Transverse colon (tissue), 3 donors: ENCODE measurements around the gene EYA2.

Experiments used
- CTCF ChIP-seq, 5 experiments: fragments of 200-600 bp in 3 of 5; fragments of 450-650 bp in 2 of 5; sonication (generic) in 3 of 5; IDR thresholded peaks; 1 replicate in 2 of 5; 2 replicates in 3 of 5; pipeline ENCODE4 v1.5.1; 2016 to 2017; ENCODE audit warnings: antibody characterized with exemption in 5 of 5, inconsistent platforms in 3 of 5, mild to moderate bottlenecking in 2 of 5, moderate library complexity in 1 of 5
- EP300 ChIP-seq: sonication (generic); formaldehyde crosslinking; IDR thresholded peaks from one replicate; pipeline ENCODE4 v1.6.1; 2017; ENCODE audit warnings: antibody characterized with exemption, low read depth
- POLR2A ChIP-seq: fragments of 450-650 bp; IDR thresholded peaks from one replicate; pipeline ENCODE4 v1.6.1; 2016; ENCODE audit warnings: antibody characterized with exemption, mild to moderate bottlenecking, moderate library complexity

- TF ChIP-seq CTCF (IDR thresholded peaks at IDR 0.05), result no peak
- TF ChIP-seq POLR2A, result no peak
- TF ChIP-seq EP300, result no peak
These were observed 201.0 kb downstream of the EYA2 start for GRCh38 chr20:47095690-47096089.
